Stimulated activated CD4-positive, alpha-beta T cell treated with anti-CD3 and anti-CD28 coated beads, Interleukin-12 subunit alpha, Interleukin-12 subunit beta, amount 100 ng/mL, for 48 hours (primary cell): ENCODE results near the gene BRINP3.
"Not testable (repeated sequence)": the region's sequence is repeated elsewhere in the genome, so short reads cannot be mapped to it uniquely, and the experiment has no call there.

ENCODE experiments used
- DNase-seq, 3 donors: peaks; one replicate each; pipeline ENCODE4 v3.0.0-alpha.2; 2020; ENCODE audit warnings: low read depth in 2 of 3, low spot score in 1 of 3

Gene BRINP3

DNA sequence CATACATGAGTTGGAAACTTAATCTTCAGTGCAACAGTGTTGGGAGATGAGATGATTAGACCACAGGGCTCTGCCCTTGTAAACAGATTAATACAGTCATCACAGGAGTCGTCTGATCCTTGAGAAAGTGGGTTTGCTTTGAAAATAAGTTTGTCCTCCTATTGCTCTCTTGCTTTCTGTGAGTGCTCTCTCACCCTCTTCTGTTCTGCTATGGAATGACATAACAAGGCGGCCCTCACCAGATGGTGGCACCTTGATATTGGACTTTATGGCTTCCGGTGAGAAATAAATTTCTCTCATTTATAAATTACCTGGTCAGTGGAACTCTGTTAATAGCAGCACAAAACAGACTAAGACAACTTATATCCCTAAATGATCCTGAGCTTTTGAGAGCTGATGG, 353.6 kb downstream of the BRINP3 start:
- no peak for DNase-seq

DNA sequence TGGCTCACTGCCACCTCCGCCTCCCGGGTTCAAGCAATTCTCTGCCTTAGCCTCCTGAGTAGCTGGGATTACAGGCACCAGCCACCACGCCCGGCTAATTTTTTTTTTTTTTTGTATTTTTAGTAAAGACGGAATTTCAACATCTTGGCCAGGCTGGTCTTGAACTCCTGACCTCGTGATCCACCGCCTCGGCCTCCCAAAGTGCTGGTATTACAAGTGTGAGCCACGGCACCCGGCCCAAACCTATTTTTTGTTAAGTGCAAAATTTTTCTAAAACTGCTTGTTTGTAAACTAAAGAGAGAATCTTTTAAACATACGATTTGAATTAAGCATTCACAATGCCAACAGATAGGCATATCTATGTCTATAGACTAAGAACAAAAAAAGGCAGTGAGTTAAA, 357.1 kb downstream of the BRINP3 start:
- DNase-seq, result not testable (repeated sequence)

DNA sequence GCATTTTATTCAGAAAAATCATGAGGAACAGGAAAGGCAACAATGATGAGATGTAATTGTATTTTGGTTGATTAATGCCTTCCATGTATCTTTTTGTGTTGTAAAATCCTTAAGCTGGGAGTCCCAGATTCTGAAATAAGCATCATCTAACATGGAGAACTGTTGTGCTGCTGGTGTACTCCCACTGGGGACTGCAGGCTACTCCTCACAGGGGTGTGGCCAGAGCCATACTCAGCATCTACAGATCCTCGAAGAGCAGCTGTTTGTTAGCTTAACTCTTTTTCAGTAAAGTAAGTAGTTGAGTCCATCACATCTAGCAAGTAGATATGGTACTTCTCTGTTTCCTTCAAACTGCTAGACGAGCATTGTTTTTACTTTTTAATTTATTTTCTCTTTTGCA, 358.0 kb downstream of the BRINP3 start:
- DNase-seq, result no peak

DNA sequence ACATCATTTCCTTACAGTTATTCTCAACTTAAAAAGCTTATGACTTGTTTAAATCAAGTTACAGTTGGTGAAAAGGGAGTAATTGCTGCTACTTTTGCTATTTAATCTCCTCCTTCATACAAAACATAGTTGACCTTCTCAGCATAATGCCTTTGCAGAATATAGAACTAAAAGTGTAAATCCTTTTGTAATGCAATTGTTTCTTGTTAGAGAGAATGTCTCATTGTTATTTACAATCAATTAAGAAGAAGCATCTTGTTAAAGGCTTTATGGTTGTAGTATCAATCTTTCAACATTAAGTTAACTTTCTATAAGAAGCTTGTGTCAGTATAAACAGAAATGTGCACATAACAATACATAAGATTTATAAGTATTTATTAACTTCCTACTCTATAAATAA, 360.7 kb downstream of the BRINP3 start:
- no peak for DNase-seq

DNA sequence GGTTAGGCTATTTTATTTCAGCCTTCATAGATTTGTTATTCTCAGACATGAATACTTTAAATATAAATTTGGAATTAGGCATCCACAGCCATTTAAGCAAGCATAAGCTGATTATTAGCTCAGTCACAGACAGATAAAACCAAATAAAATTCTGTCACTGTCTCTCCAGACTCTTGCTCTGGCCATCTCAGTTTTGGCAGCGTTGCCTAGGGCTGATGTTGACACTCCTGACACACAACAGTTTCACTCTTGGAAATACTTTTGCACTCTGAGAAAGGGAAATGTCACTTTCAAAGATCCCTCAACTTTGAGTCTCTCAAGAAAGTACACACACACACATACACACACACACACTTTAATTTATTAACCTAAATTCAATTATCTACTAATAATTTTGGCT, 372.7 kb downstream of the BRINP3 start:
- DNase-seq, result no peak

DNA sequence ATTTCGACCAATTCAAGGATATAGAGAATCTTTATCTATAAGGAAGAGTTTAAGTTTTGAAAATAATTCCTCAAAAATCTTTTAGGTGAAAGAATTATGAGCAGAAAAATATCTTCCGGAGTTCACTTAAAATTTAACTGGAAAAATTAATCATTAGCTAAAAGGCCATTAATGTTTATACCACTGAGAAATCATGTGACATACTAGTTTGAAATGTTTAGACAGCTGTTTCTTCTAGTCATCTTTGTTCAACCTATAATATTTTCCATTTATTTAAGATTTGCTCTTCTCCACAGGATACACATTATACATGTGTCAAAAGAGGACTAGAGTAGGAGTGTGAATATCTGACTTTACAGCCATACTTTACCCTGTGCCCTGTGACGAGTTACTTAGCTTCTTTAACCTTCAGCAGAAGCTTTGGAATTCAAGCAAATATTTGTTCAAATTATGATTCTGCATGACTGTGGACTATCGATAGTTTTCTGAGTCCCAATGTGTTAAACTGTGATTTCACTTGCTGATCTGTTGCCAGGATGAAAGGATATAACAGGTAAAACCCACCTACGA, 374.8 kb downstream of the BRINP3 start:
- no peak for DNase-seq

DNA sequence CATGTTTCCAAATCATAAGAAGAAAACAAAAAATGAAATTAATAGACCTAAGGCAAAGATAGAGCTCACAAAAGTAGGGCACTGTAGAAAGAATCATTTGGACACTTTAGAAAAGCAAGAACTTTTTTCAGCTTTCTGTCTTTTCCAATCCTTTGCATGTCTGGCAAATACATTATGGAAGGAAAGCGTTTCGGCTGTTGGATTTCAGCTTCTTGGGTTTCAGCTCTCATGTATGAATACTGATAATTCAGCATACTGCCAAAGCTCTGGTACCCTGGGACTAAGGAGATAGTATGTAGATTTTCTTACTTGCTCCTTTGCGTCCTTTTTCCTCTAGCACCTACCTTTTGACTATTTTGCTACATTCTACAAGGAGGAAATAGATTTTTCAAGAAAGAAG, 375.9 kb downstream of the BRINP3 start:
- no peak for DNase-seq

DNA sequence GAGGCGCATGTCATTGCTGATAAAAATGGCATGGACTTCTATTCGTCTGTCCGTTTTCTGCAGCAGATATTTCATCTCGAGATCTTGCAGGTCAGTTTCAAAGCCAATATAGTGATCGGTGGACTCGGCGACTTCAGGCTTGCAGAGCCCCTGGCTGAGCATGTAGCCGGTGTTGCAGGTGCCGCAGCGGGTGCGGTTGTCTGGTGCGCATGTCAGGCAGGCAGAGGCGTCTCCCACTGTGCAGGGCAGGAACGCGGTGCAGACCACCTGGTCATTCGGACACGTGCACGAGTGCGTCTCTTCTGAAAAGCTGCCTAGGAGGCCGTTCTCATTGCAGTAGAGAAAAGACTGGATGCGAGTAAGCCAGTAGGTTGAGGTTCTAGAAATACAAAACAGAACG, 378.9 kb downstream of the BRINP3 start:
- DNase-seq, result no peak

DNA sequence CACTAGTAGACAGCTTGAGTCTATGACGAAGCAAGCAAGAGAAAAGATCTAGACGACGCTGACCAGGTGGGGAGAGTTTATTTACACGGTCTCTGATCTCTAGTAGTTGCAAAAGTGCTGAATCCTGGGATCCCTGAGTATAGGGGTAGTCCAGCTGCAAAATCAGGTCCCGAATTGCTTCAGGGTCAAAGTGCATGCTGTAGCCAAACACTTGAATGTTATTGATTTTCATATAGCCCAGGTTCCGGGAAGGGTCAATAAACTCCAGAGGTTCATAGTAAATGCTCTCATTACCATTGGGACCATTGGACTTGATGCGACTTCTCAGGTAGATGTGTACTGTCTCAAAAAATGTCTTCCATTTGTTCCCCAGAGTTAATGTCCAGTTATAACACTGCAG, 379.6 kb downstream of the BRINP3 start:
- no peak for DNase-seq

DNA sequence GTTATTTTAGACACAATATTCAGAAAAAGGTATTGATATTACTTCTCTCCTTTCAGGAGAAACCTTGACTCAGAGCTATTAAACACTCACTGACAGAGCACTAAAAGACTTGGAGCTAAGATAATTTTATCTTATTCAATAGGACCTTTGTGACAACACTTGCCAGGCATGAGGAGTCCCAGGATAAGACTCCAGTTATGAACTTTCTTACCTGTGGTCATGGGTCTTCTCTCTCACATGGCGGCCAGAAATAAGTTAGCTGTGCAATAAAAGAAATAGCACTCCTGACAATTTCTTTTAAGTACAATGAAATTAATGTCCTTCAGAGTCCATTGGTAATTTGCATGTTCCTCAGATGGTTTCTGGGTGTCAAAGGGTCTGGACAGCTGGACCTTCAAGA, 382.1 kb downstream of the BRINP3 start:
- no peak for DNase-seq

DNA sequence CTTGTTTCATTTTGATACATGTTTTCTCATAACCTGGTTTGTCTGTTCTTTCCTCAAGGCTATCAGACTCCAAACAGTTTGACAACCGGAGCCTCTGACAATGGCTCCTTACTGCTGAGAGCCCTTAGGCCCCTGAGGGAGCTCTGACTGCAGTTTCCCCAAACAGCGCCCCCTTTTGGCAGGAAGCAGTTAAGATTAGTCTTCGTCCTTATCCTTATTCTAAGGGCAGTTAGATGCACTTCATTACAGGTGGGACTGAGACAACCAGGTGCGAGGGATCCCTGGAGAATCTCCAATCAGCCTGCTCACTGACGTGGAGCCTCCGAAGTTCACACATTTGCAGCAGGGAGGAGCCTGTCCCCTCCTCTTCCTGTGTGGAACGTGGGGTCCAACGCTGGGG, 393.1 kb downstream of the BRINP3 start:
- no peak for DNase-seq

DNA sequence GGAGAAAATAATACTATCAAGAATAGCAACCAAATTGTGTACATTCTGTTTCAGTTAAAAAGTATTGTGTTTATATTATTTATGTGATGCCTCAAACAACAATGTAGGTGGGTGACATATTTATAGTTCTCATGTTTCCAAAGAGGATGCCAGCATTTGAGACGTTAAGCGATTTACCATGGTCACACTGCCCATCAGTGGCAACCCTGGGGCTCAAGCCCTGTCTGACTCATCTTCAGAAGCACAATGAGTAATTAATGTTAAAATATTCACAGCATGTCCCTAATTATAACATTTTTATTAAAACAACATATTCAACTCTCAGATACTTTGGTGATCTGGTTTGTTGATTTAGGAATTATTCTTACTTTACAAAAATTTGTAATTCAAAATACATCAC, 409.4 kb downstream of the BRINP3 start:
- DNase-seq, result no peak

DNA sequence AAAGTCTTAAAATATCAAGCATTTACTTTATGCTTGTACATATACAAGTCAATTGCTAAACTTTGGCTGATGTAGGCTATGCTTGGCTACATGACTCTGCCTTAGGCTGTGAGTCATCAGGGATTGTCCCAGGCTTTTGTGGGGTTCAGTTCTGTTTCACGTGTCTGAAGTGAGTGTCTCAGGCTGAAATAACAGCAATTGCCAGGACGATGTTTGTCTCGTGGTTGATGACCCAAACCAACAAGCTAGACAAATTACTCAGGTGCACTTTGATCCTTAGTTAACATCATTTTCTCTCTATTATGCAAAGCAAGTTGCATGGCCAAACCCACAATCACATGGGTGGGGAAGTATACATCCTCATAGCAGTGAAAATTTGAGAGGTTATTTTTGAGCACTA, 410.1 kb downstream of the BRINP3 start:
- DNase-seq, result no peak

DNA sequence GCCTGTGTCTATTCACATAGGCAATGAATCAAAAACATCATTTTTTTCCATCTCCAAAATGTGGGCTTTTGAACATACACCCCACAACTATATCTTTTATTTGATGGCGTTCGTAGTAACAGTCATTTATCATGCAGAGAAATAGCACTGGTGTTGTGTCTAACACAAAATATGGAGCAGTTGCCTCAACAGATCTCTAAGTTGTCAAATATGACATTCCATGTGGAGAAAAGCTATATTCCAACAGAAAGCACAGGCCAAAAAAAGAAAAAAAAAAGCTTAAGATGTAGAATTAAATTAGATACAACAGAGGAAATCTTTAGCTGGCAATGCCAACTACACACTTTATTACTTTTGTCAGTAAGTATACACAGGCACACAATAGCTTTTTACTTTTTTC, 411.7 kb downstream of the BRINP3 start:
- DNase-seq, result no peak

DNA sequence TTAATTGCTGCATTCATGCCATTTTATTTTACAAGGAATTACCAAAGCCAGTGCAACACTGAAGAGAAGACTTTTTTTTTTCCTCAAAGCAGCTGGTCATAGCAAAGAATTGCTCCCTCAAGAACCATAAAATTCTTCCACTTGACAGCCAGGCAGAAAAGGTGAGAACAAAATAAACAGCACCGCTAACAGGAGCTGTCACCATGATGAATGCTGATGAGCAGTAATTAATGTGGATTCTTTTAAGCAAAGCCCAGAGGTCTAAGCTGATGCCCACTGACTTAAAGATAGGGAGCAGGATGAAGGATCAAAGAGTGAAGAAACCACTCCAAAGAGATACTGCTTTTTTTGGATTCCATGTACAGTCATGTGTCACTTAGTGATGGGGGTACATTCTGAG, 428.4 kb downstream of the BRINP3 start:
- DNase-seq, result no peak
